GM23338 (cell line): ENCODE measurements around the gene HCRTR1.

Source experiments
- CREB1 ChIP-seq: fragments of 250-450 bp; sonication (Bioruptor Pico); IDR thresholded peaks from 2 replicates; pipeline ENCODE4 v1.5.0; 2020; ENCODE audit warnings: low read depth, mild to moderate bottlenecking, moderate library complexity
- CTCF ChIP-seq, 2 experiments: fragments of 200-600 bp in 1 of 2; sonication (generic) in 1 of 2; conservative IDR thresholded peaks; 2 replicates each; pipeline versions ENCODE4 v1.5.1 to v1.6.1; 2016 to 2017; ENCODE audit warnings: antibody characterized with exemption in 2 of 2, low read depth in 2 of 2, mild to moderate bottlenecking in 2 of 2, moderate library complexity in 1 of 2
- EZH2 ChIP-seq: fragments of 200-600 bp; sonication (generic); IDR thresholded peaks from one replicate; pipeline ENCODE4 v1.8.0; 2017; ENCODE audit warnings: antibody characterized with exemption, mild to moderate bottlenecking, low read depth; ENCODE audit not compliant: unreplicated experiment
- EZH2phosphoT487 ChIP-seq: fragments of 200-600 bp; sonication (generic); IDR thresholded peaks from one replicate; pipeline ENCODE4 v1.8.1; 2018; ENCODE audit warnings: antibody characterized with exemption; ENCODE audit not compliant: unreplicated experiment
- POLR2AphosphoS5 ChIP-seq: IDR thresholded peaks from 2 replicates; pipeline ENCODE4 v1.6.1; 2016; ENCODE audit warnings: antibody characterized with exemption, low read depth
- REST ChIP-seq: IDR thresholded peaks from one replicate; pipeline ENCODE4 v1.6.1; 2018; ENCODE audit warnings: antibody characterized with exemption; ENCODE audit not compliant: unreplicated experiment
- STAT1 ChIP-seq: IDR thresholded peaks from one replicate; pipeline ENCODE4 v1.6.1; 2016; ENCODE audit warnings: antibody characterized with exemption; ENCODE audit not compliant: unreplicated experiment
- ZNF462 ChIP-seq: fragments of 250-450 bp; sonication (Bioruptor Pico); IDR thresholded peaks from 2 replicates; pipeline ENCODE4 v1.5.0; 2020; ENCODE audit warnings: mild to moderate bottlenecking, moderate library complexity

- TF ChIP-seq EZH2phosphoT487: no peak
- TF ChIP-seq CTCF (conservative IDR thresholded peaks at IDR 0.05; ENCODE audit: low read depth in 2 of 2): no peak
- no peak for TF ChIP-seq STAT1
- TF ChIP-seq POLR2AphosphoS5: no peak
- no peak for TF ChIP-seq CREB1
- TF ChIP-seq EZH2: no peak
- no peak for TF ChIP-seq ZNF462
- TF ChIP-seq REST: no peak
These were observed 21.4 kb upstream of the HCRTR1 start for GRCh38 chr1:31595836-31596736.
